HG03280 (cell line): Measurements from ENCODE around the gene AR.
"Not testable (repeated sequence)": the region's sequence is repeated elsewhere in the genome, so short reads cannot be mapped to it uniquely, and the experiment has no call there.

ENCODE experiments used
- ATAC-seq: cut with Tn5 transposase; IDR thresholded peaks from one replicate; pipeline ENCODE4 v1.9.1; 2021; ENCODE audit warnings: mild to moderate bottlenecking, moderate library complexity; ENCODE audit not compliant: unreplicated experiment

Gene AR

GRCh38 chrX:67622053-67622585 is 78.3 kb downstream of the AR start:
- no peak for ATAC-seq

GRCh38 chrX:67624325-67624724 is 80.5 kb downstream of the AR start:
- no peak for ATAC-seq

- no peak for ATAC-seq
These were observed 91.6 kb downstream of the AR start for GRCh38 chrX:67635424-67635823.

GRCh38 chrX:67636532-67636931 is 92.7 kb downstream of the AR start:
- no peak for ATAC-seq

GRCh38 chrX:67637293-67637692 is 93.5 kb downstream of the AR start:
- ATAC-seq = not testable (repeated sequence)

- ATAC-seq = no peak
These were observed 104.5 kb downstream of the AR start for GRCh38 chrX:67648361-67648760.

GRCh38 chrX:67651437-67652142 is 107.8 kb downstream of the AR start:
- no peak for ATAC-seq

GRCh38 chrX:67652543-67652942 is 108.7 kb downstream of the AR start:
- no peak for ATAC-seq

- ATAC-seq = no peak
These were observed 110.5 kb downstream of the AR start for GRCh38 chrX:67654301-67654700.

GRCh38 chrX:67665583-67665982 is 121.8 kb downstream of the AR start:
- ATAC-seq = no peak

- ATAC-seq = not testable (repeated sequence)
These were observed 126.9 kb downstream of the AR start for GRCh38 chrX:67670717-67671116.

- ATAC-seq = no peak
These were observed 130.0 kb downstream of the AR start for GRCh38 chrX:67673741-67674274.

- ATAC-seq = no peak
These were observed 130.9 kb downstream of the AR start for GRCh38 chrX:67674741-67675140.

GRCh38 chrX:67684136-67684535 is 140.3 kb downstream of the AR start:
- ATAC-seq = no peak

- no peak for ATAC-seq
These were observed 148.4 kb downstream of the AR start for GRCh38 chrX:67692246-67692645.

- ATAC-seq = no peak
These were observed 150.1 kb downstream of the AR start for GRCh38 chrX:67693928-67694327.

GRCh38 chrX:67697452-67697851 is 153.6 kb downstream of the AR start:
- ATAC-seq = no peak

GRCh38 chrX:67700602-67701001 is 156.8 kb downstream of the AR start:
- ATAC-seq = no peak

- no peak for ATAC-seq
These were observed 170.2 kb downstream of the AR start for GRCh38 chrX:67714004-67714403.

- no peak for ATAC-seq
These were observed 173.8 kb downstream of the AR start for GRCh38 chrX:67717571-67717970.

- no peak for ATAC-seq
These were observed 175.1 kb downstream of the AR start for GRCh38 chrX:67718926-67719325.

GRCh38 chrX:67720344-67720743 is 176.5 kb downstream of the AR start:
- ATAC-seq = no peak

- ATAC-seq = no peak
These were observed 177.5 kb downstream of the AR start for GRCh38 chrX:67721321-67721720.
